HL-60 (cell line): ENCODE data around the gene C2orf69.

Experiments used
- DNase-seq, 2 experiments: peaks; one replicate each; pipeline ENCODE4 v3.0.0-alpha.2; 2010 to 2020; ENCODE audit warnings: low read depth in 1 of 2, low spot score in 1 of 2
- H3K27ac ChIP-seq: fragments of 250-450 bp; sonication (Bioruptor Pico); replicated peaks from 2 replicates; pipeline ENCODE4 v1.5.1; 2020; ENCODE audit warnings: mild to moderate bottlenecking, moderate library complexity
- H3K27me3 ChIP-seq: fragments of 250-450 bp; sonication (Bioruptor Pico); 2 replicates; pipeline ENCODE4 v1.5.1; 2021; ENCODE audit warnings: mild to moderate bottlenecking, moderate library complexity; ENCODE audit not compliant: insufficient read depth, poor library complexity, severe bottlenecking
- H3K4me3 ChIP-seq: replicated peaks from 2 replicates; pipeline ENCODE4 v1.5.1; 2011; ENCODE audit warnings: mild to moderate bottlenecking, control low read depth, low read length; ENCODE audit not compliant: insufficient read depth
- GABPA ChIP-seq: IDR thresholded peaks from 2 replicates; pipeline ENCODE4 v1.6.1; 2012; ENCODE audit warnings: low read depth
- POLR2AphosphoS5 ChIP-seq: IDR thresholded peaks from 2 replicates; pipeline ENCODE4 v1.6.1; 2012; ENCODE audit warnings: low read depth
- SPI1 ChIP-seq: IDR thresholded peaks from 2 replicates; pipeline ENCODE4 v1.6.1; 2012; ENCODE audit warnings: low read depth, mild to moderate bottlenecking, borderline replicate concordance
- TF ChIP-seq, protein P1 (sequence below): IDR thresholded peaks from 2 replicates; pipeline ENCODE4 v1.6.1; 2012; ENCODE audit warnings: low read depth; ENCODE audit not compliant: insufficient replicate concordance
- TF ChIP-seq, protein P2 (sequence below): IDR thresholded peaks from one replicate; pipeline ENCODE4 v1.5.1; 2011; ENCODE audit warnings: low read length, control low read depth, inconsistent platforms; ENCODE audit not compliant: insufficient read depth

Gene C2orf69

DNA sequence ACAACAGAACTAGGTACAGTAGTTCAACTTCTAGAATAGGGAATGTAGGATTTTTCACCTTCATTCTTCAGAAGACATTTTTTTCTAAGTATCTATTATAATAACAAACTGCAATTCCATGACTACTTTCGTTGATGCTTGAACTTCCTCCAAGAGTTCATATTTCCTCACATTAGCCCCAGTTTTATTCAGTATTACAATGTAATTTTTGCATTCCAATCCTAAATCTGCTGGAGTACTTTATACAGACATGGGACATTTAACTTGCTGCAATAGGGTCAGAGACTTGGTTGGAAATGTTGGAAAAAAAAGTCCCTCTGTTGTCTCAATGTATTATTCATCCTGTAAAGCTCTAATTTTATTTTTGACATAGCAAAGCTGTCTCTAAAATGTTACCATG, 40.5 kb upstream of the C2orf69 start:
- H3K4me3 ChIP-seq = no peak overlapping the region
- TF ChIP-seq GABPA = no peak
- TF ChIP-seq, protein P1, sequence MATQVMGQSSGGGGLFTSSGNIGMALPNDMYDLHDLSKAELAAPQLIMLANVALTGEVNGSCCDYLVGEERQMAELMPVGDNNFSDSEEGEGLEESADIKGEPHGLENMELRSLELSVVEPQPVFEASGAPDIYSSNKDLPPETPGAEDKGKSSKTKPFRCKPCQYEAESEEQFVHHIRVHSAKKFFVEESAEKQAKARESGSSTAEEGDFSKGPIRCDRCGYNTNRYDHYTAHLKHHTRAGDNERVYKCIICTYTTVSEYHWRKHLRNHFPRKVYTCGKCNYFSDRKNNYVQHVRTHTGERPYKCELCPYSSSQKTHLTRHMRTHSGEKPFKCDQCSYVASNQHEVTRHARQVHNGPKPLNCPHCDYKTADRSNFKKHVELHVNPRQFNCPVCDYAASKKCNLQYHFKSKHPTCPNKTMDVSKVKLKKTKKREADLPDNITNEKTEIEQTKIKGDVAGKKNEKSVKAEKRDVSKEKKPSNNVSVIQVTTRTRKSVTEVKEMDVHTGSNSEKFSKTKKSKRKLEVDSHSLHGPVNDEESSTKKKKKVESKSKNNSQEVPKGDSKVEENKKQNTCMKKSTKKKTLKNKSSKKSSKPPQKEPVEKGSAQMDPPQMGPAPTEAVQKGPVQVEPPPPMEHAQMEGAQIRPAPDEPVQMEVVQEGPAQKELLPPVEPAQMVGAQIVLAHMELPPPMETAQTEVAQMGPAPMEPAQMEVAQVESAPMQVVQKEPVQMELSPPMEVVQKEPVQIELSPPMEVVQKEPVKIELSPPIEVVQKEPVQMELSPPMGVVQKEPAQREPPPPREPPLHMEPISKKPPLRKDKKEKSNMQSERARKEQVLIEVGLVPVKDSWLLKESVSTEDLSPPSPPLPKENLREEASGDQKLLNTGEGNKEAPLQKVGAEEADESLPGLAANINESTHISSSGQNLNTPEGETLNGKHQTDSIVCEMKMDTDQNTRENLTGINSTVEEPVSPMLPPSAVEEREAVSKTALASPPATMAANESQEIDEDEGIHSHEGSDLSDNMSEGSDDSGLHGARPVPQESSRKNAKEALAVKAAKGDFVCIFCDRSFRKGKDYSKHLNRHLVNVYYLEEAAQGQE = no peak
- TF ChIP-seq, protein P2, sequence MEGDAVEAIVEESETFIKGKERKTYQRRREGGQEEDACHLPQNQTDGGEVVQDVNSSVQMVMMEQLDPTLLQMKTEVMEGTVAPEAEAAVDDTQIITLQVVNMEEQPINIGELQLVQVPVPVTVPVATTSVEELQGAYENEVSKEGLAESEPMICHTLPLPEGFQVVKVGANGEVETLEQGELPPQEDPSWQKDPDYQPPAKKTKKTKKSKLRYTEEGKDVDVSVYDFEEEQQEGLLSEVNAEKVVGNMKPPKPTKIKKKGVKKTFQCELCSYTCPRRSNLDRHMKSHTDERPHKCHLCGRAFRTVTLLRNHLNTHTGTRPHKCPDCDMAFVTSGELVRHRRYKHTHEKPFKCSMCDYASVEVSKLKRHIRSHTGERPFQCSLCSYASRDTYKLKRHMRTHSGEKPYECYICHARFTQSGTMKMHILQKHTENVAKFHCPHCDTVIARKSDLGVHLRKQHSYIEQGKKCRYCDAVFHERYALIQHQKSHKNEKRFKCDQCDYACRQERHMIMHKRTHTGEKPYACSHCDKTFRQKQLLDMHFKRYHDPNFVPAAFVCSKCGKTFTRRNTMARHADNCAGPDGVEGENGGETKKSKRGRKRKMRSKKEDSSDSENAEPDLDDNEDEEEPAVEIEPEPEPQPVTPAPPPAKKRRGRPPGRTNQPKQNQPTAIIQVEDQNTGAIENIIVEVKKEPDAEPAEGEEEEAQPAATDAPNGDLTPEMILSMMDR = no peak
- TF ChIP-seq SPI1 = no peak
- no peak for TF ChIP-seq POLR2AphosphoS5
- no peak overlapping the region for H3K27ac ChIP-seq
- H3K27me3 ChIP-seq = no peaks in the 10 kb centered on the region
- DNase-seq = no peak

GRCh38 chr2:199874209-199874608, 36.9 kb upstream of the C2orf69 start:
- Histone ChIP-seq H3K27ac (no peak overlapping the region), H3K4me3 (no peak overlapping the region), H3K27me3 (no peaks in the 10 kb centered on the region)
- DNase-seq = no peak
- TF ChIP-seq SPI1 (no peak), POLR2AphosphoS5 (no peak), GABPA (no peak)
- TF ChIP-seq, protein P2 = no peak

GRCh38 chr2:199875400-199875799, 35.7 kb upstream of the C2orf69 start:
- TF ChIP-seq, protein P1 = no peak
- TF ChIP-seq POLR2AphosphoS5 (no peak), SPI1 (no peak), GABPA (no peak)
- TF ChIP-seq, protein P2 = no peak
- no peak for DNase-seq
- no peak overlapping the region for H3K27ac ChIP-seq
- H3K4me3 ChIP-seq = no peak overlapping the region
- H3K27me3 ChIP-seq = no peaks in the 10 kb centered on the region

DNA sequence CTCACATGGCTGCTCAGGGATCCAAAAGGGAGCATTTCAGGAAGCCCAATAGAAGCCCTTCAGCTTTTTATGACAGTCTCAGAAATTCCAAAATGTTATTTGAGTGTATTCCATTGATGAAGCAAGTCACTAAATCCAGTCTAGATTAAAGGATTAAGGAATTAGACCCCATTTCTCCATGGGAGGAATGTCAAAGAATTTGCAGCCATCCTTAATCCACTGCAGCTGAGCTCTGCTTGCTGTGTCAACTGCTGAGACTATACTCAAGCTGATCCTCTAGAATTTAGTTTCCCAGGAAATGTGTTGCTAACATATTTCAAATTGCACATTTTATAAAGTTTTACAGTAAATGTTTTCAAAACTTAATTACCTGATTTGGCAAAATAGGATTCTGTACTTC, 28.4 kb upstream of the C2orf69 start:
- H3K4me3 ChIP-seq = no peak overlapping the region
- no peaks in the 10 kb centered on the region for H3K27me3 ChIP-seq
- no peak overlapping the region for H3K27ac ChIP-seq
- TF ChIP-seq SPI1 = no peak
- TF ChIP-seq POLR2AphosphoS5 = no peak
- TF ChIP-seq, protein P2 = no peak
- TF ChIP-seq, protein P1 = no peak
- TF ChIP-seq GABPA = no peak
- DNase-seq = no peak
